PC-3 (cell line): ENCODE data around the gene PSG5.
"Not testable (repeated sequence)": the region's sequence is repeated elsewhere in the genome, so short reads cannot be mapped to it uniquely, and the experiment has no call there.

Source experiments
- EZH2 ChIP-seq: fragments of 300-600 bp; sonication (generic); IDR thresholded peaks from one replicate; pipeline ENCODE4 v1.6.1; 2017; ENCODE audit warnings: antibody characterized with exemption, mild to moderate bottlenecking, low read length; ENCODE audit not compliant: unreplicated experiment
- TF ChIP-seq, protein P1 (sequence below): fragments of 300-600 bp; sonication (generic); conservative IDR thresholded peaks from 2 replicates; pipeline ENCODE4 v1.5.1; 2017; ENCODE audit warnings: antibody characterized with exemption, low read depth, mild to moderate bottlenecking, low read length

DNA sequence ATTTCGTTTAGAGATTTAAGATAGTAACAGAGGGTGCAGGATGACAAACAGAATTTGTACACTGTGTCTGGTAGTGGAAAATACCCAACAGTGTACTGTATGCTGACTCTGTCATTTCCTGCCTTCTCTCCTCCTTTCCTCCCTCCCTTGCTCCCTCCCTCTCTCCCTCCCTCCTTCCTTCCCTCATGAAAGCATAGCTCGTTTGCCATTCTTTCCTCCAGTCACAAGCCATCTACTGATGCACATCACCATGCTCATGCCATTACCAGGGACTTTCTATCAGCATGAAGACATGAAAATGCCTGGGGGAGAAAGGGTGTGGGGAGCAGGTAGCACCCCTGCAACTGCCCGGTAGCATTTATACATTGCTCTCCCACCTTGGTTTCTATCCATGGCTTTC is 66.8 kb downstream of the PSG5 start:
- TF ChIP-seq, protein P1, sequence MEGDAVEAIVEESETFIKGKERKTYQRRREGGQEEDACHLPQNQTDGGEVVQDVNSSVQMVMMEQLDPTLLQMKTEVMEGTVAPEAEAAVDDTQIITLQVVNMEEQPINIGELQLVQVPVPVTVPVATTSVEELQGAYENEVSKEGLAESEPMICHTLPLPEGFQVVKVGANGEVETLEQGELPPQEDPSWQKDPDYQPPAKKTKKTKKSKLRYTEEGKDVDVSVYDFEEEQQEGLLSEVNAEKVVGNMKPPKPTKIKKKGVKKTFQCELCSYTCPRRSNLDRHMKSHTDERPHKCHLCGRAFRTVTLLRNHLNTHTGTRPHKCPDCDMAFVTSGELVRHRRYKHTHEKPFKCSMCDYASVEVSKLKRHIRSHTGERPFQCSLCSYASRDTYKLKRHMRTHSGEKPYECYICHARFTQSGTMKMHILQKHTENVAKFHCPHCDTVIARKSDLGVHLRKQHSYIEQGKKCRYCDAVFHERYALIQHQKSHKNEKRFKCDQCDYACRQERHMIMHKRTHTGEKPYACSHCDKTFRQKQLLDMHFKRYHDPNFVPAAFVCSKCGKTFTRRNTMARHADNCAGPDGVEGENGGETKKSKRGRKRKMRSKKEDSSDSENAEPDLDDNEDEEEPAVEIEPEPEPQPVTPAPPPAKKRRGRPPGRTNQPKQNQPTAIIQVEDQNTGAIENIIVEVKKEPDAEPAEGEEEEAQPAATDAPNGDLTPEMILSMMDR, result not testable (repeated sequence)
- not testable (repeated sequence) for TF ChIP-seq EZH2
